GM12878 (cell line): ENCODE results near the gene ARMC3. TPM values are rescaled to one million over a fixed set of nuclear protein-coding genes. Genes with fewer than 3 reads are reported as not detected.

Experiments
- ATAC-seq: fragments of 200-7000 bp; cut with Tn5 transposase; 3 replicates; pipeline ENCODE4 v1.9.1; 2020; ENCODE audit warnings: mild to moderate bottlenecking, moderate library complexity
- BruUV-seq: library from RNA; stranded (reverse); fragments of 400-500 nt; replicated peaks from 2 replicates; lab custom pipeline; 2021; lab: Mats Ljungman, UMichigan
- CTCF ChIA-PET: fragments of 300-600 bp; sonication (Branson Sonifier 250); formaldehyde crosslinking; extraction: SDS; loops from one replicate; lab custom pipeline; 2021; ENCODE audit warnings: inconsistent platforms; lab: Yijun Ruan, JAX
- POLR2A ChIA-PET: fragments of 350-600 bp; formaldehyde crosslinking; extraction: SDS; loops from one replicate; lab custom pipeline; 2021; ENCODE audit warnings: inconsistent platforms; lab: Charles Lee
- RAD21 ChIA-PET: fragments of 300-600 bp; sonication (Branson Sonifier 250); formaldehyde crosslinking; loops from one replicate; lab custom pipeline; 2023; ENCODE audit warnings: antibody characterized with exemption; ENCODE audit not compliant: unreplicated experiment; lab: Charles Lee
- SMC1A ChIA-PET: fragments of 300-600 bp; sonication (Branson Sonifier 250); formaldehyde crosslinking; loops from one replicate; lab custom pipeline; 2023; ENCODE audit not compliant: unreplicated experiment, uncharacterized antibody; lab: Charles Lee
- DNase-seq: peaks from one replicate; pipeline ENCODE4 v3.0.0-alpha.2; 2011; ENCODE audit warnings: low read depth, low spot score
- FAIRE-seq: peaks from 3 replicates; lab custom pipeline; 2011; peaks lifted over from hg19 to GRCh38; lab: Jason Lieb, UNC
- H2AFZ ChIP-seq: 2 replicates; pipeline ENCODE4 v1.6.0; 2011; ENCODE audit warnings: low read depth, low read length, control low read depth; ENCODE audit not compliant: control insufficient read depth
- H3K27ac ChIP-seq: 2 replicates; pipeline ENCODE4 v1.5.1; 2011; ENCODE audit warnings: control low read depth; ENCODE audit not compliant: control insufficient read depth, insufficient read depth
- H3K27me3 ChIP-seq, 2 experiments: replicated peaks in 1 of 2; 2 replicates each; pipeline versions ENCODE4 v1.6.0 to v1.6.1; 2011; ENCODE audit warnings: low read length in 1 of 2; ENCODE audit not compliant: control insufficient read depth in 2 of 2, insufficient read depth in 2 of 2
- H3K36me3 ChIP-seq, 2 experiments: 2 replicates each; pipeline ENCODE4 v1.5.1; 2011; ENCODE audit warnings: low read length in 1 of 2; ENCODE audit not compliant: control insufficient read depth in 2 of 2, insufficient read depth in 2 of 2
- H3K4me1 ChIP-seq: 2 replicates; pipeline ENCODE4 v1.6.1; 2011; ENCODE audit warnings: mild to moderate bottlenecking, low read length, moderate library complexity, mixed read lengths; ENCODE audit not compliant: control insufficient read depth, insufficient read depth
- H3K4me2 ChIP-seq: 2 replicates; pipeline ENCODE4 v1.6.0; 2011; ENCODE audit warnings: control low read depth; ENCODE audit not compliant: control insufficient read depth, insufficient read depth
- H3K4me3 ChIP-seq: fragments of 200-600 bp; sonication (generic); 2 replicates; pipeline ENCODE4 v1.5.1; 2016
- H3K79me2 ChIP-seq: 2 replicates; pipeline ENCODE4 v1.6.0; 2011; ENCODE audit warnings: low read length; ENCODE audit not compliant: control insufficient read depth, insufficient read depth
- H3K9ac ChIP-seq: 2 replicates; pipeline ENCODE4 v1.8.0; 2011; ENCODE audit warnings: low read length, control low read depth, mixed read lengths; ENCODE audit not compliant: control insufficient read depth, insufficient read depth
- H3K9me3 ChIP-seq: replicated peaks from 3 replicates; pipeline ENCODE4 v1.5.1; 2011; ENCODE audit warnings: mild to moderate bottlenecking, low read length; ENCODE audit not compliant: control insufficient read depth, insufficient read depth
- H4K20me1 ChIP-seq: 2 replicates; pipeline ENCODE4 v1.6.0; 2011; ENCODE audit not compliant: control insufficient read depth, insufficient read depth
- ATF7 ChIP-seq: fragments of 450-650 bp; IDR thresholded peaks from 2 replicates; pipeline ENCODE4 v1.6.1; 2016; ENCODE audit warnings: low read depth, mild to moderate bottlenecking
- BCL11A ChIP-seq: IDR thresholded peaks from 2 replicates; pipeline ENCODE4 v1.6.1; 2011; ENCODE audit warnings: low read depth, low read length
- BMI1 ChIP-seq: fragments of 450-650 bp; IDR thresholded peaks from 2 replicates; pipeline ENCODE4 v1.6.1; 2016; ENCODE audit warnings: mild to moderate bottlenecking, moderate library complexity, borderline replicate concordance
- CBX3 ChIP-seq: fragments of 200-600 bp; sonication (generic); IDR thresholded peaks from 2 replicates; pipeline ENCODE4 v1.6.1; 2016; ENCODE audit warnings: low read depth, borderline replicate concordance
- CHD2 ChIP-seq: IDR thresholded peaks from 2 replicates; pipeline ENCODE4 v1.6.1; 2011; ENCODE audit warnings: low read depth, low read length, improper control_type of control experiment, borderline replicate concordance
- CHD4 ChIP-seq: fragments of 200-600 bp; sonication (generic); IDR thresholded peaks from 2 replicates; pipeline ENCODE4 v1.6.1; 2016; ENCODE audit warnings: mild to moderate bottlenecking
- CREB1 ChIP-seq: IDR thresholded peaks from 2 replicates; pipeline ENCODE4 v1.6.1; 2012; ENCODE audit warnings: low read depth, mild to moderate bottlenecking, inconsistent platforms
- CREM ChIP-seq: IDR thresholded peaks from 2 replicates; pipeline ENCODE4 v1.6.1; 2014; ENCODE audit warnings: antibody characterized with exemption, low read depth
- DPF2 ChIP-seq: fragments of 450-650 bp; IDR thresholded peaks from 2 replicates; pipeline ENCODE4 v1.6.1; 2017; ENCODE audit warnings: mild to moderate bottlenecking
- IKZF1 ChIP-seq: fragments of 450-650 bp; conservative IDR thresholded peaks from 2 replicates; pipeline ENCODE4 v1.6.1; 2017; ENCODE audit warnings: antibody characterized with exemption, mild to moderate bottlenecking
- IKZF2 ChIP-seq, 2 experiments: fragments of 450-650 bp; IDR thresholded peaks; 2 replicates each; pipeline ENCODE4 v1.6.1; 2017; ENCODE audit warnings: mild to moderate bottlenecking in 2 of 2, moderate library complexity in 2 of 2
- MTA2 ChIP-seq: fragments of 450-650 bp; IDR thresholded peaks from 2 replicates; pipeline ENCODE4 v1.6.1; 2016; ENCODE audit warnings: low read depth, mild to moderate bottlenecking, moderate library complexity
- NFIC ChIP-seq: IDR thresholded peaks from 2 replicates; pipeline ENCODE4 v1.6.1; 2012; ENCODE audit warnings: low read depth, mild to moderate bottlenecking, inconsistent platforms, low read length, moderate library complexity
- RB1 ChIP-seq: fragments of 450-650 bp; formaldehyde crosslinking; IDR thresholded peaks from 2 replicates; pipeline ENCODE4 v1.6.1; 2017; ENCODE audit warnings: mild to moderate bottlenecking, borderline replicate concordance
- SIN3A ChIP-seq: IDR thresholded peaks from 2 replicates; pipeline ENCODE4 v1.6.1; 2012; ENCODE audit warnings: low read depth, low read length, improper control_type of control experiment
- SIX5 ChIP-seq: IDR thresholded peaks from 2 replicates; pipeline ENCODE4 v1.6.1; 2011; ENCODE audit warnings: mild to moderate bottlenecking, low read depth, low read length, moderate library complexity; ENCODE audit not compliant: severe bottlenecking
- SREBF1 ChIP-seq: IDR thresholded peaks from 2 replicates; pipeline ENCODE4 v1.6.1; 2012; ENCODE audit warnings: mild to moderate bottlenecking, low read length
- SRF ChIP-seq, 2 experiments: IDR thresholded peaks; 2 replicates each; pipeline ENCODE4 v1.6.1; 2011; ENCODE audit warnings: low read depth in 2 of 2, low read length in 2 of 2, mild to moderate bottlenecking in 1 of 2, moderate library complexity in 1 of 2
- TAF1 ChIP-seq: IDR thresholded peaks from 2 replicates; pipeline ENCODE4 v1.6.1; 2011; ENCODE audit warnings: mild to moderate bottlenecking, low read depth, low read length, borderline replicate concordance
- TARDBP ChIP-seq: IDR thresholded peaks from 2 replicates; pipeline ENCODE4 v1.6.1; 2016; ENCODE audit warnings: borderline replicate concordance
- ZNF384 ChIP-seq: IDR thresholded peaks from 2 replicates; pipeline ENCODE4 v1.6.1; 2012; ENCODE audit warnings: low read depth, mild to moderate bottlenecking, low read length, improper control_type of control experiment, borderline replicate concordance
- WGBS: methylation state at CpG from one replicate; pipeline ENCODE4 v1.1.6; 2016; ENCODE audit warnings: low lambda C conversion rate; ENCODE audit not compliant: insufficient replicate concordance, insufficient coverage; ENCODE audit errors: missing lambda C conversion rate; 5-methylcytosine and 5-hydroxymethylcytosine counted together
- in situ Hi-C: fragments of 300-500 bp; cut with MboI; formaldehyde crosslinking; loops from 9 replicates; pipeline ENCODE4 v1.14.3; 2018; ENCODE audit warnings: mixed read lengths
- intact Hi-C: fragments of 100-400 bp; cut with micrococcal nuclease; formaldehyde crosslinking; loops from one replicate; pipeline ENCODE4 v1.14.2; 2022; ENCODE audit not compliant: unreplicated experiment
- polyA plus RNA-seq, 11 experiments: library from polyadenylated mRNA; depleted of rRNA in 4 of 11; unstranded in 6 of 11; stranded (reverse) in 5 of 11; fragments of >200 nt; fragmentation: Nextera tagmentation in 4 of 11; fragmentation: Illumina TruSeq in 1 of 11; extraction: Ambion mirVana in 4 of 11; extraction: Trizol in 1 of 11; gene quantifications; 1 replicate in 1 of 11; 2 replicates in 10 of 11; pipeline versions ENCODE4 v1.2.1 to v1.2.3, GENCODE V29; 2011 to 2016; ENCODE audit warnings: inconsistent platforms in 2 of 11, missing spikeins in 2 of 11, low read depth in 1 of 11
- total RNA-seq, 4 experiments: library from RNA; depleted of rRNA in 3 of 4; stranded (reverse); fragments of >200 nt in 3 of 4; fragmentation: Illumina TruSeq in 1 of 4; extraction: Trizol in 1 of 4; gene quantifications; 2 replicates each; pipeline versions ENCODE4 v1.2.1 to v1.2.3, GENCODE V29; 2013 to 2021
- TF ChIP-seq, protein P1 (sequence below): fragments of 450-650 bp; conservative IDR thresholded peaks from 2 replicates; pipeline ENCODE4 v1.6.1; 2017; ENCODE audit warnings: mild to moderate bottlenecking, moderate library complexity
- TF ChIP-seq, protein P2 (sequence below): fragments of 450-650 bp; IDR thresholded peaks from 2 replicates; pipeline ENCODE4 v1.6.1; 2017; ENCODE audit warnings: low read depth, mild to moderate bottlenecking, moderate library complexity

ARMC3 gene
- total and polyA plus RNA-seq, 10 of the 15 experiments (the other 5 are each of a cell fraction or from before 2014, with no cell fraction given), result 0.01 to 0.06 TPM; not detected in 8

DNA sequence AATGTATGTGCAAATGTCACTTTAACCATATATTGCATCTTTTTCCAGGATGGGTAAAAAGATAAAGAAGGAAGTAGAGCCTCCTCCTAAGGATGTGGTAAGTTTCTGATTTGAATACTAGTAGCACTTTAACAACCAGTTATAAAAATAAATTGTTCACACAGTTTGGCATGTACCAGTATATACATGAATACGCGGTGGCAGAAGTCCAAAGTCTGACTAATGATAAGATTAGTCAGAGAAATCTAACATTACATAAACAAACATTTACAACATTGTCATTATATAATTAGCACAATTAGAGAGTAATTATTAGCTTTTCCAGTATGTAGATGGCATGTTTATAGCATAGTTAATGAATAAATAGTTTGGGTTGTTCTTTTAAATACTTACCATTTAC is 4.1 kb downstream of the ARMC3 start:
- ChIA-PET RAD21 (interaction anchor here (1.0 to 1.4 kb wide), 4 partner anchors 165 to 381 kb away, joined by 3 read pairs; no protein-coding TSS in a partner anchor), SMC1A (interaction anchor here (0.9 to 1.6 kb wide), 8 partner anchors 9 to 1077 kb away, joined by 3 to 6 read pairs (median 3); no protein-coding TSS in a partner anchor), CTCF (interaction anchor here (1.1 kb wide), 1 partner anchor 14 kb away, joined by 3 read pairs; no protein-coding TSS in a partner anchor), POLR2A (no interaction called here)
- Histone ChIP-seq H3K4me2 (no peak overlapping the region), H3K27ac (no peak overlapping the region), H3K4me1 (no peaks in the 10 kb centered on the region), H3K9me3 (no peaks in the 10 kb centered on the region; the same call in 2 of the 3 replicates), H2AFZ (no peak overlapping the region), H3K36me3 (no peaks in the 10 kb centered on the region), H3K27me3 (peaks cover 1 to 3% of the 10 kb centered on the region in 2 experiments; a peak in 2 of 4 replicates), H3K79me2 (no peaks in the 10 kb centered on the region), H3K4me3 (no peak overlapping the region), H4K20me1 (no peaks in the 10 kb centered on the region), H3K9ac (no peak overlapping the region)
- intact Hi-C loops, result no loop called here
- in situ Hi-C loops, result no loop called here
- ATAC-seq, result peak; percentile 83
- FAIRE-seq, result no peak
- DNase-seq, result no peak
- 0% methylated on average over 2 of the region's 2 CpGs for WGBS
- no TSS peak for BruUV-seq
- TF ChIP-seq CHD4, result no peak
- peak in 1 of 2 experiments; percentile 26; a peak in 1 of 4 replicates for TF ChIP-seq IKZF2 (IDR thresholded peaks at IDR 0.05)
- TF ChIP-seq BCL11A, result no peak
- TF ChIP-seq IKZF1, result 0 out of 2 replicates have a peak, but pooled peaks have one; percentile 14
- no peak for TF ChIP-seq ZNF384
- no peak for TF ChIP-seq CREB1
- TF ChIP-seq MTA2, result 0 out of 2 replicates have a peak, but pooled peaks have one; percentile 20
- TF ChIP-seq CBX3, result no peak
- no peak for TF ChIP-seq SIN3A
- no peak for TF ChIP-seq DPF2
- TF ChIP-seq SIX5, result no peak
- no peak for TF ChIP-seq TARDBP
- TF ChIP-seq BMI1, result no peak
- no peak for TF ChIP-seq CREM
- TF ChIP-seq, protein P1, sequence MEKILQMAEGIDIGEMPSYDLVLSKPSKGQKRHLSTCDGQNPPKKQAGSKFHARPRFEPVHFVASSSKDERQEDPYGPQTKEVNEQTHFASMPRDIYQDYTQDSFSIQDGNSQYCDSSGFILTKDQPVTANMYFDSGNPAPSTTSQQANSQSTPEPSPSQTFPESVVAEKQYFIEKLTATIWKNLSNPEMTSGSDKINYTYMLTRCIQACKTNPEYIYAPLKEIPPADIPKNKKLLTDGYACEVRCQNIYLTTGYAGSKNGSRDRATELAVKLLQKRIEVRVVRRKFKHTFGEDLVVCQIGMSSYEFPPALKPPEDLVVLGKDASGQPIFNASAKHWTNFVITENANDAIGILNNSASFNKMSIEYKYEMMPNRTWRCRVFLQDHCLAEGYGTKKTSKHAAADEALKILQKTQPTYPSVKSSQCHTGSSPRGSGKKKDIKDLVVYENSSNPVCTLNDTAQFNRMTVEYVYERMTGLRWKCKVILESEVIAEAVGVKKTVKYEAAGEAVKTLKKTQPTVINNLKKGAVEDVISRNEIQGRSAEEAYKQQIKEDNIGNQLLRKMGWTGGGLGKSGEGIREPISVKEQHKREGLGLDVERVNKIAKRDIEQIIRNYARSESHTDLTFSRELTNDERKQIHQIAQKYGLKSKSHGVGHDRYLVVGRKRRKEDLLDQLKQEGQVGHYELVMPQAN, result no peak
- TF ChIP-seq SRF (IDR thresholded peaks at IDR 0.05; ENCODE audit: low read depth in 2 of 2, low read length in 2 of 2), result no peak
- no peak for TF ChIP-seq SREBF1
- TF ChIP-seq CHD2, result no peak
- no peak for TF ChIP-seq TAF1
- no peak for TF ChIP-seq RB1
- TF ChIP-seq, protein P2, sequence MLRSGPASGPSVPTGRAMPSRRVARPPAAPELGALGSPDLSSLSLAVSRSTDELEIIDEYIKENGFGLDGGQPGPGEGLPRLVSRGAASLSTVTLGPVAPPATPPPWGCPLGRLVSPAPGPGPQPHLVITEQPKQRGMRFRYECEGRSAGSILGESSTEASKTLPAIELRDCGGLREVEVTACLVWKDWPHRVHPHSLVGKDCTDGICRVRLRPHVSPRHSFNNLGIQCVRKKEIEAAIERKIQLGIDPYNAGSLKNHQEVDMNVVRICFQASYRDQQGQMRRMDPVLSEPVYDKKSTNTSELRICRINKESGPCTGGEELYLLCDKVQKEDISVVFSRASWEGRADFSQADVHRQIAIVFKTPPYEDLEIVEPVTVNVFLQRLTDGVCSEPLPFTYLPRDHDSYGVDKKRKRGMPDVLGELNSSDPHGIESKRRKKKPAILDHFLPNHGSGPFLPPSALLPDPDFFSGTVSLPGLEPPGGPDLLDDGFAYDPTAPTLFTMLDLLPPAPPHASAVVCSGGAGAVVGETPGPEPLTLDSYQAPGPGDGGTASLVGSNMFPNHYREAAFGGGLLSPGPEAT, result 0 out of 2 replicates have a peak, but pooled peaks have one; percentile 17
- no peak for TF ChIP-seq NFIC
- TF ChIP-seq ATF7, result no peak
